Activated naive CD8-positive, alpha-beta T cell treated with anti-CD3 and anti-CD28 coated beads, Interleukin-2, amount 50 U/mL, for 16 hours (primary cell): ENCODE measurements around the gene RASA2.
"Not testable (repeated sequence)": the region's sequence is repeated elsewhere in the genome, so short reads cannot be mapped to it uniquely, and the experiment has no call there.

Source experiments
- DNase-seq: peaks from one replicate; pipeline ENCODE4 v3.0.0-alpha.2; 2020; ENCODE audit warnings: low read depth, low spot score

Gene RASA2

GRCh38 chr3:141459008-141459407, 27.8 kb upstream of the RASA2 start:
- no peak for DNase-seq

GRCh38 chr3:141460097-141460704, 26.6 kb upstream of the RASA2 start:
- peak; percentile 75 for DNase-seq

GRCh38 chr3:141462176-141462859, 24.5 kb upstream of the RASA2 start:
- no peak for DNase-seq

- DNase-seq, result no peak
These were observed 21.6 kb upstream of the RASA2 start for GRCh38 chr3:141465221-141465620.

DNA sequence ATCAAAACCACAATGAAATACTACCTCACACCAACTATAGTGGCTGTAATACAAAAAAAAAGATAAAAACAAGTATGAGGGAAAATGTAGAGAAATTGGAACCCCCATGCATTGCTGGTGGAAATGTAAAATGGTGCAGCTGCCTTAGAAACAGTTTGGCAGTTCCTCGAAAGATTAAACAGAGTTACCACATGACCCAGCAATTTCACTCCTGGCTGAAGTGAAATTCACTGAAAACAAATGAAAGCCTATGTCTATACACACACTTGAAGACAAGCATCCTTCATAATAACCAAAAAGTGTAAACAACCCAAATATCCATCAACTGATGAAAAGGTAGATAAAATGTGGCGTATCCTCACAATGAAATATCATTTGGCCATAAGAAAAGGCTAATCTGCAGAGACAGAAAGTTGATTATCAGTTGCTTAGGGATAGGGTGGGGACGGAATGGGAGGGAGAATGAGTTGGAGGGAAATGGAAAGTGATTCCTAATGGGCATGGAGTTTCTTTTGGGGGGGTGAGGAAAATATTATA, 20.1 kb upstream of the RASA2 start:
- no peak for DNase-seq

DNA sequence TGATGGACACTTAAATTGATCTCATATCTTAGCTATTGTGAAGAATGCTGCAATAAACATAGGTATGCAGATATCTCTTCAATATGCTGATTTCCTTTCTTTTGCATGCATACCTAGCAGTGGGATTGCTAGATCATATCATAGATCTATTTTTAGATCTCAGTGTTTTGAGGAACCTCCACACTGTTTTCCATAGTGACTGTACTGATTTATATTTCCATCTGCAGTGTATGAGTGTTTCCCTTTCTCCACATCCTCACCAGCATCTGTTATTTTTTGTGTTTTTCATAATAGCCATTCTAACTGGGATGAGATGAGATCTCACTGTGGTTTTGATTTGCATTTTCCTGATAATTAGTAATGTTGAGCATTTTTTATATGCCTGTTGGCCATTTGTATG, 17.1 kb upstream of the RASA2 start:
- no peak for DNase-seq

- no peak for DNase-seq
These were observed 15.7 kb upstream of the RASA2 start for GRCh38 chr3:141471160-141471559.

GRCh38 chr3:141476033-141476432, 10.8 kb upstream of the RASA2 start:
- DNase-seq, result no peak

GRCh38 chr3:141477224-141477623, 9.6 kb upstream of the RASA2 start:
- DNase-seq, result no peak

DNA sequence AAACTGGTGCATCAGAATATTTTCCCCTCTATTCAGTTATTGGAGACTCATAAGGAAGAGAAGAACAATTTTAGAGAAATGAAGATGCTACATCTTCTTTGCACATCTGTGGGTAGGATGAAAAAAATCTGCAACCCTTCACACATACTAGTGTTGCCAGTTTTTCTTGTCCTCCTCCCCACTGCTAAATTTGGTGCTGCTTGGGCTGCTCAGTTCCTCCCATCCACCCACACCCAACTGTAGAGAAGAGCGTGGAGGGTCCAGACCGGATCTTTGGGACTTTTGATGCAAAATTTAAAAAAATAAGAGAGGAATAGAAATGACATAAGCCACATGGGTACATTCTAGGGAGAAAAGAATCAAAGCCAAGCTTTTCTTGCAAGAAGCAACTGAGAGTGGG, 8.7 kb upstream of the RASA2 start:
- no peak for DNase-seq

GRCh38 chr3:141478840-141479239, 8.0 kb upstream of the RASA2 start:
- DNase-seq, result not testable (repeated sequence)

DNA sequence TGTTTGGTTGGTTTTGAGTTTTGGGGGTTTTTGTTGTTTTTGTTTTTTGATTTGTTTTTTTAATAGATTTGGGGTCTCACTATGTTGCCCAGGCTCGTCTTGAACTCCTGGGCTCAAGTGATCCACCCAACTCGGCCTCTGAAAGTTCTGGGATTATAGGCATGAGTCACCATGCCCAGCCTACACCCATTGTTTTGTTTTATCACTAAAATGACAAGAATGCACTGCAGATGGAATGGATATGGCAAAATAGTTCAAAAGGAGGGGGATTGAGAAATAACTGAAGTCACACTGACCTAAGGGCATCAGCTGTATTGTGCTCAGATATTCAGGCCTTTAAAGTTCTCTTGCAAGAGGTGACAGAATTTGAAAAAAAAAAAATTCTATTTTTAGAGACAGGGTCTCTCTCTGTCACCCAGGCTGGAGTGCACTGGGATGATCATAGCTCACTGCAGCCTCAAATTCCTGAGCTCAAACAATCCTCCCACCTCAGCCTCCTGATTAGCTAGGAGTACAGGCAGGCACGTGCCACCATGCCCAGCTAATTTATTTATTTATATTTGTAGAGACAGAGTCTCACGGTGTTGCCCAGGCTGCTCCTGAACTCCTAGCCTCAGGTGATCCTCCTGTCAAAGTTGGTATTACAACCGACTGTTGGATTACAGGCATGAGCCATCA, 4.4 kb upstream of the RASA2 start:
- no peak for DNase-seq

DNA sequence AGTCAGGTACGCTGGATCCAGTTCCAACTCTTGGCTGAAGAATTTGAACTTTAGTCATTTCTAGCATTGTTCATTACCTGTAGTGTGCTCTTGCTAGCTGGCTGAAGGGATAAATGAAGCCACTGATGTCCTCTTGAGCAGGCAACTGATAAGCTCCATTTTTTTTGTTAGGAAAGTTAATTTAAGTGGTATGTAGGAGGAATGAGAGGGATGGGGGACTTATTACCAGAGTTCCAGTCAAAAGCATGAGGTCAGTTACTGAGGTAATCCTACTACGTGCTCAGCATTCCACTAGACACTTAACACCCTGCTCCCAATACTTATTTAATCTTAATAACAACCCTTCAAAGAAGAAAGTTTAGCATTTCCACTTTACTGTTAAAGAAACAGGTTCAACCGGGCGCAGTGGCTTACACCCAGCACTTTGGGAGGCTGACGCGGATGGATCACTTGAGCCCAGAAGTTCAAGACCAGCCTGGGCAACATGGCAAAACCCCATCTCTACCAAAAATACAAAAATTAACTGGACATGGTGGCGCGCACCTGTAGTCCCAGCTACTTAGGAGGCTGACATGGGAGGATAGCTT, 2.0 kb upstream of the RASA2 start:
- no peak for DNase-seq

DNA sequence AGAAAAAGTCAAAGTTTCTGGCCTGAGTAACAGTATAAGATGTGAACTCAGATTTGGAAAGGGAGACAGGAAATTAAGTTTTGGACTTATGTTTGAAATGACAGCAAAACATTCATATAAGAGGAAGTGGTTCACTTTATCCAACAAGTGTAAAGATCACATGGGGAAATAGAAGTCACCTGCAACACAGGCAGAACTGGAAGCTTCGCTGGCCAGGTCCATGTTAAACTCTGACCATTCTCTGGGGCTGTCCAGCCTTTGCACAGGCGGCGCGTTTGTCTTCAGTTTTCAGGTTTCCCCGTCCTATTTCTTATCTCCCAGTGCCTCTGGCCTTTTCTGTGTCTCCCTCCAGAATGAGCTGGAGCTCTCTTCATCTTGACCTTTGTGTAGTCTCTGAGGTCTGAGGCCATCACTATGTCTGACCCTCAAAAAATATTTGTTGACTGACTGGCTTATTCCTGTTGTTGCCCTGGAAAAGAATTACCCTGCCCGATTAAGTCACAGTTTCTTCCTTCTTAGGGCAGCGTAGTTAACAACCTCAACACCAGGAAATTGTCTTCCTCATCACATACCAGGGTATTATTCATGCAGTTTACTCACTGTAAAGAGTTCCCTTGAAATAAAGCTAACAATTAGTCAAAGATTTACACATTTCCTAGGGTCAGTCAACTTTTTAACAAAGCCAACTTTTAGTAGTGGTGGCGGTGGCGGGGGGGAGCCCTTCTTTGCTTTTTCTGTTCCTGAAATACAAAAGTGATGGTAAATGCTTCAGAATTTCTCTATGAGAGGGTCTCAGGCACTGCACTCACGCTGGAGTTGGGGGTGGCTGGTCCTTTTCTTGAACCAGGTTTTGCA, 959 bp upstream of the RASA2 start:
- DNase-seq, result no peak

GRCh38 chr3:141486496-141486745, 406 bp upstream of the RASA2 start:
- DNase-seq, result no peak

- DNase-seq, result peak; percentile 62
These were observed 860 bp downstream of the RASA2 start for GRCh38 chr3:141487521-141488252.

- DNase-seq, result no peak
These were observed 2.4 kb downstream of the RASA2 start for GRCh38 chr3:141489203-141489602.

DNA sequence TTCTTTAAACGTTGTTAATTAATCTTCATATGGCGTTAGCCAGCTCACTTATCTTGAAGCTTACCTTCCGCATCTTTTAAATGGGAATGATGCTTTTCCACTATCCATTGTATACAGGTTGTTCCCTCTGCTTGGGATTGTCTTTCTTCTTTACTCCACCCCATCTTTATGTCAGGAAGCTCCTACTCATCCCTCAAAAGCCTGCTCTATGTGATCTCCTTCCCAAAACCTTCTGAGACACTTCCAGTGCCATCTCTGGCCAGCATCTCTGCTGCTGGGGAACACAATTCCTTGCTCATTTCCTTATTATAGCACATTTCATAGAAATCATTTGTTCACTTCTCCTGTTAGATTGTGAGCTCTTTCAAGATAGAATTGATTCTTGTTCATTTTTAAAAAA, 4.3 kb downstream of the RASA2 start:
- no peak for DNase-seq

- DNase-seq, result no peak
These were observed 5.1 kb downstream of the RASA2 start for GRCh38 chr3:141491929-141492328.

- no peak for DNase-seq
These were observed 6.4 kb downstream of the RASA2 start for GRCh38 chr3:141493184-141493583.

GRCh38 chr3:141497589-141497988, 10.8 kb downstream of the RASA2 start:
- DNase-seq, result not testable (repeated sequence)
